Gastrocnemius medialis (tissue), 4 donors: ENCODE results near the gene INPP4A.
"Not testable (repeated sequence)": the region's sequence is repeated elsewhere in the genome, so short reads cannot be mapped to it uniquely, and the experiment has no call there.

ENCODE experiments used
- POLR2A ChIP-seq, 2 donors: fragments of 450-650 bp; IDR thresholded peaks; one replicate each; pipeline ENCODE4 v1.6.1; 2017; ENCODE audit warnings: antibody characterized with exemption in 2 of 2, mild to moderate bottlenecking in 2 of 2, moderate library complexity in 2 of 2
- TF ChIP-seq, protein P1 (sequence below), 5 experiments: fragments of 450-650 bp in 3 of 5; fragments of 200-600 bp in 2 of 5; sonication (generic) in 2 of 5; IDR thresholded peaks in 4 of 5; conservative IDR thresholded peaks in 1 of 5; 1 replicate in 4 of 5; 2 replicates in 1 of 5; pipeline ENCODE4 v1.5.1; 2016 to 2019; ENCODE audit warnings: antibody characterized with exemption in 5 of 5, mild to moderate bottlenecking in 3 of 5, moderate library complexity in 3 of 5

DNA sequence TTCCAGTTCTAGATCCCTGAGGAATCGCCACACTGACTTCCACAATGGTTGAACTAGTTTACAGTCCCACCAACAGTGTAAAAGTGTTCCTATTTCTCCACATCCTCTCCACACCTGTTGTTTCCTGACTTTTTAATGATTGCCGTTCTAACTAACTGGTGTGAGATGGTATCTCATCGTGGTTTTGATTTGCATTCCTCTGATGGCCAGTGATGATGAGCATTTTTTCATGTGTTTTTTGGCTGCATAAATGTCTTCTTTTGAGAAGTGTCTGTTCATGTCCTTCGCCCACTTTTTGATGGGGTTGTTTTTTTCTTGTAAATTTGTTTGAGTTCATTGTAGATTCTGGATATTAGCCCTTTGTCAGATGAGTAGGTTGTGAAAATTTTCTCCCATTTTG lies 150.0 kb downstream of the INPP4A start:
- TF ChIP-seq, protein P1, sequence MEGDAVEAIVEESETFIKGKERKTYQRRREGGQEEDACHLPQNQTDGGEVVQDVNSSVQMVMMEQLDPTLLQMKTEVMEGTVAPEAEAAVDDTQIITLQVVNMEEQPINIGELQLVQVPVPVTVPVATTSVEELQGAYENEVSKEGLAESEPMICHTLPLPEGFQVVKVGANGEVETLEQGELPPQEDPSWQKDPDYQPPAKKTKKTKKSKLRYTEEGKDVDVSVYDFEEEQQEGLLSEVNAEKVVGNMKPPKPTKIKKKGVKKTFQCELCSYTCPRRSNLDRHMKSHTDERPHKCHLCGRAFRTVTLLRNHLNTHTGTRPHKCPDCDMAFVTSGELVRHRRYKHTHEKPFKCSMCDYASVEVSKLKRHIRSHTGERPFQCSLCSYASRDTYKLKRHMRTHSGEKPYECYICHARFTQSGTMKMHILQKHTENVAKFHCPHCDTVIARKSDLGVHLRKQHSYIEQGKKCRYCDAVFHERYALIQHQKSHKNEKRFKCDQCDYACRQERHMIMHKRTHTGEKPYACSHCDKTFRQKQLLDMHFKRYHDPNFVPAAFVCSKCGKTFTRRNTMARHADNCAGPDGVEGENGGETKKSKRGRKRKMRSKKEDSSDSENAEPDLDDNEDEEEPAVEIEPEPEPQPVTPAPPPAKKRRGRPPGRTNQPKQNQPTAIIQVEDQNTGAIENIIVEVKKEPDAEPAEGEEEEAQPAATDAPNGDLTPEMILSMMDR (IDR thresholded peaks at IDR 0.05 in 4 of 5, conservative IDR thresholded peaks at IDR 0.05 in 1 of 5) = not testable (repeated sequence)
- TF ChIP-seq POLR2A (IDR thresholded peaks at IDR 0.05) = not testable (repeated sequence)
